ENCODE data around the gene BBX. TPM values are rescaled to one million over a fixed set of nuclear protein-coding genes. Genes with fewer than 3 reads are reported as not detected.

BBX gene
- total and polyA plus RNA-seq, 2 of the 4 experiments (the other 2 are of a cell fraction) = 13.6 to 107 TPM

DNA sequence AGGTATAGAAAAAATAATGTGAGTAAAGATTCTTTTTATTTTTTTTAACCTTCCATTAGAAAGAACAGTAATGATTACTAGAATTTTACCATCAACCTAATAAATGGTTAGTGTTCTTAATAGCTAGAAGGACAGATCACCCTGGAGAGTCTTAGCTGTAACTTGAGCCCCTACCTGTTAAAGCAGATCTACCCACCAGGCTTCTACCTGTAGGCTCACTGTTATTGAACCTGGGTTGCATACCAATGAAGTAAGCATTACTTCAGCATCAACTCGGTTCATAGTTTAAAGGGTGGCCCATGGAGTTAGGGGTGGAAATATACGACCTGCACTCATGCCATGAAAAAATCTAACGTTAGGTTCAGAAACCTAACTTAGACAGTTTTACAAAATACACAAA is 280.4 kb downstream of the BBX start:
- dilution Hi-C loops (cut with HindIII; ENCODE audit: low sequenced_read_pairs, unreplicated experiment) (no loop called here), intact Hi-C loops (cut with micrococcal nuclease) (no loop called here), in situ Hi-C loops (cut with MboI; ENCODE audit: low sequenced_read_pairs) (no loop called here)
- no TSS peak for BruUV-seq (replicated peaks)
- H2AK9ac ChIP-seq (replicated peaks; ENCODE audit: low read depth, low read length, poor library complexity) = no peak overlapping the region
- whole genome bisulfite sequencing, 2 experiments (ENCODE audit: extremely low coverage in 2 of 2, insufficient read length in 1 of 2) = no CpG with 5 or more reads among the region's 3 CpGs
- H4K8ac ChIP-seq (ENCODE audit: low read depth in 2 of 2, low read length in 2 of 2) = no peak overlapping the region
- no peak overlapping the region for H2AK5ac ChIP-seq (ENCODE audit: low read depth, low read length)
- H2AFZ ChIP-seq (replicated peaks; ENCODE audit: low read length, poor library complexity) = no peak overlapping the region
- no peak overlapping the region for H3K18ac ChIP-seq (ENCODE audit: low read depth, low read length)
- no peak overlapping the region for H3K27ac ChIP-seq (ENCODE audit: insufficient read depth, low read length)
- no peaks in the 10 kb centered on the region for H4K20me1 ChIP-seq (ENCODE audit: insufficient read depth, low read length)
- no peak overlapping the region for H2BK20ac ChIP-seq (ENCODE audit: low read depth, low read length)
- peaks cover 28% of the 10 kb centered on the region for H3K36me3 ChIP-seq (ENCODE audit: control insufficient read depth, insufficient read depth, low read length)
- no peak overlapping the region for H2BK15ac ChIP-seq (ENCODE audit: low read depth, low read length)
- H3K56ac ChIP-seq (ENCODE audit: extremely low read depth, insufficient read depth, low read length) = no peak overlapping the region
- no peak overlapping the region for H3K4me3 ChIP-seq (ENCODE audit: insufficient read depth, low read depth, low read length)
- ATAC-seq (ENCODE audit: low read depth) (no peak), DNase-seq (no peak)
- no peak overlapping the region for H2BK120ac ChIP-seq (ENCODE audit: low read depth, low read length)
- TF ChIP-seq SMC3 (IDR thresholded peaks at IDR 0.05; ENCODE audit: low read depth, low read length) (no peak), MAFK (IDR thresholded peaks at IDR 0.05; ENCODE audit: low read depth, low read length) (no peak), NFE2L2 (IDR thresholded peaks at IDR 0.05; ENCODE audit: low read depth, low read length) (no peak), MAZ (IDR thresholded peaks at IDR 0.05; ENCODE audit: borderline replicate concordance, low read depth, low read length) (no peak), RCOR1 (IDR thresholded peaks at IDR 0.05; ENCODE audit: insufficient replicate concordance, low read length) (no peak)
- TF ChIP-seq, protein P1, sequence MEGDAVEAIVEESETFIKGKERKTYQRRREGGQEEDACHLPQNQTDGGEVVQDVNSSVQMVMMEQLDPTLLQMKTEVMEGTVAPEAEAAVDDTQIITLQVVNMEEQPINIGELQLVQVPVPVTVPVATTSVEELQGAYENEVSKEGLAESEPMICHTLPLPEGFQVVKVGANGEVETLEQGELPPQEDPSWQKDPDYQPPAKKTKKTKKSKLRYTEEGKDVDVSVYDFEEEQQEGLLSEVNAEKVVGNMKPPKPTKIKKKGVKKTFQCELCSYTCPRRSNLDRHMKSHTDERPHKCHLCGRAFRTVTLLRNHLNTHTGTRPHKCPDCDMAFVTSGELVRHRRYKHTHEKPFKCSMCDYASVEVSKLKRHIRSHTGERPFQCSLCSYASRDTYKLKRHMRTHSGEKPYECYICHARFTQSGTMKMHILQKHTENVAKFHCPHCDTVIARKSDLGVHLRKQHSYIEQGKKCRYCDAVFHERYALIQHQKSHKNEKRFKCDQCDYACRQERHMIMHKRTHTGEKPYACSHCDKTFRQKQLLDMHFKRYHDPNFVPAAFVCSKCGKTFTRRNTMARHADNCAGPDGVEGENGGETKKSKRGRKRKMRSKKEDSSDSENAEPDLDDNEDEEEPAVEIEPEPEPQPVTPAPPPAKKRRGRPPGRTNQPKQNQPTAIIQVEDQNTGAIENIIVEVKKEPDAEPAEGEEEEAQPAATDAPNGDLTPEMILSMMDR (conservative IDR thresholded peaks at IDR 0.05; ENCODE audit: low read depth, low read length) = no peak
- TF ChIP-seq, protein P2, sequence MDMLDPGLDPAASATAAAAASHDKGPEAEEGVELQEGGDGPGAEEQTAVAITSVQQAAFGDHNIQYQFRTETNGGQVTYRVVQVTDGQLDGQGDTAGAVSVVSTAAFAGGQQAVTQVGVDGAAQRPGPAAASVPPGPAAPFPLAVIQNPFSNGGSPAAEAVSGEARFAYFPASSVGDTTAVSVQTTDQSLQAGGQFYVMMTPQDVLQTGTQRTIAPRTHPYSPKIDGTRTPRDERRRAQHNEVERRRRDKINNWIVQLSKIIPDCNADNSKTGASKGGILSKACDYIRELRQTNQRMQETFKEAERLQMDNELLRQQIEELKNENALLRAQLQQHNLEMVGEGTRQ (IDR thresholded peaks at IDR 0.05; ENCODE audit: low read depth, low read length) = no peak
- H4K91ac ChIP-seq (ENCODE audit: insufficient read depth, low read depth, low read length) = no peak overlapping the region
- H3K79me1 ChIP-seq (ENCODE audit: low read depth in 1 of 2, low read length in 2 of 2) = no peaks in the 10 kb centered on the region
- H3K9me1 ChIP-seq (ENCODE audit: insufficient read depth, low read length) = 0 out of 2 replicates have a peak, but pooled peaks cover 4% of the 10 kb centered on the region
- no peak overlapping the region for H4K5ac ChIP-seq (ENCODE audit: low read depth, low read length)
- no peak overlapping the region for H3K4me2 ChIP-seq (ENCODE audit: low read depth, low read length)
- ChIA-PET CTCF (interaction anchor here (0.5 kb wide), 1 partner anchor 212 kb away, joined by 3 read pairs; no protein-coding TSS in a partner anchor), POLR2A (ENCODE audit: unreplicated experiment) (no interaction called here)
- no peak overlapping the region for H2BK5ac ChIP-seq (ENCODE audit: low read depth, low read length, poor library complexity, severe bottlenecking)
- peaks cover 2% of the 10 kb centered on the region for H3K4me1 ChIP-seq (ENCODE audit: control insufficient read depth, insufficient read depth, low read length)
- H3K9me3 ChIP-seq (ENCODE audit: control insufficient read depth, insufficient read depth, low read length) = no peaks in the 10 kb centered on the region
- H3K14ac ChIP-seq (replicated peaks; ENCODE audit: low read depth, low read length) = no peak overlapping the region
- no peaks in the 10 kb centered on the region for H3K27me3 ChIP-seq (ENCODE audit: control insufficient read depth, insufficient read depth, low read length)
- H3K4ac ChIP-seq (ENCODE audit: low read depth, low read length) = no peak overlapping the region
- no peak overlapping the region for H3K23ac ChIP-seq (ENCODE audit: low read depth, low read length)
- no peak overlapping the region for H3K9ac ChIP-seq (ENCODE audit: low read depth, low read length)

All from IMR-90 (cell line).